Breast epithelium (tissue), 4 donors: Measurements from ENCODE around the gene DDX19B. TPM values are rescaled to one million over a fixed set of nuclear protein-coding genes. Genes with fewer than 3 reads are reported as not detected.
"Not testable (repeated sequence)": the region's sequence is repeated elsewhere in the genome, so short reads cannot be mapped to it uniquely, and the experiment has no call there.

Experiments used
- DNase-seq, 2 donors: peaks; one replicate each; pipeline ENCODE4 v3.0.0-alpha.2; 2019; ENCODE audit warnings: low spot score in 2 of 2
- H3K27ac ChIP-seq, 2 donors: fragments of 200-600 bp; sonication (generic) in 1 of 2; one replicate each; pipeline ENCODE4 v1.5.1; 2016 to 2019; ENCODE audit warnings: mild to moderate bottlenecking in 1 of 2
- H3K27me3 ChIP-seq, 2 donors: fragments of 200-600 bp; sonication (generic) in 1 of 2; one replicate each; pipeline versions ENCODE4 v1.5.1 to v1.6.0; 2017 to 2019; ENCODE audit warnings: control low read depth in 1 of 2, mild to moderate bottlenecking in 1 of 2
- H3K36me3 ChIP-seq: fragments of 200-600 bp; one replicate; pipeline ENCODE4 v1.5.1; 2019
- H3K4me1 ChIP-seq, 2 donors: fragments of 200-600 bp; sonication (generic); one replicate each; pipeline ENCODE4 v1.5.1; 2016 to 2019; ENCODE audit warnings: control low read depth in 1 of 2
- H3K4me3 ChIP-seq, 3 donors: fragments of 200-600 bp; sonication (generic); 1 replicate in 2 of 3; 2 replicates in 1 of 3; pipeline ENCODE4 v1.5.1; 2016 to 2019; ENCODE audit warnings: mild to moderate bottlenecking in 3 of 3, moderate library complexity in 2 of 3
- H3K9me3 ChIP-seq, 2 donors: fragments of 200-600 bp; sonication (generic) in 1 of 2; one replicate each; pipeline ENCODE4 v1.5.1; 2016 to 2019; ENCODE audit warnings: control low read depth in 1 of 2
- POLR2A ChIP-seq: fragments of 450-650 bp; IDR thresholded peaks from one replicate; pipeline ENCODE4 v1.6.1; 2016; ENCODE audit warnings: antibody characterized with exemption, mild to moderate bottlenecking, moderate library complexity
- POLR2AphosphoS5 ChIP-seq, 3 donors: sonication (generic); formaldehyde crosslinking; IDR thresholded peaks; one replicate each; pipeline ENCODE4 v1.6.1; 2017; ENCODE audit warnings: antibody characterized with exemption in 3 of 3
- intact Hi-C: fragments of 100-400 bp; cut with DNase I; formaldehyde crosslinking; loops from one replicate; pipeline ENCODE4 v1.15.1; 2023; ENCODE audit warnings: low total_unique reads
- total RNA-seq, 3 donors: library from RNA; depleted of rRNA; stranded (reverse); fragments of >200 nt; gene quantifications; one replicate each; pipeline ENCODE4 v1.1.0, GENCODE V29; 2016
- TF ChIP-seq, protein P1 (sequence below), 3 donors: fragments of 450-650 bp; IDR thresholded peaks; one replicate each; pipeline ENCODE4 v1.5.1; 2016 to 2017; ENCODE audit warnings: antibody characterized with exemption in 3 of 3, mild to moderate bottlenecking in 3 of 3, moderate library complexity in 3 of 3

DDX19B gene
- total RNA-seq, 3 donors from 2014 or later, result 37.0 to 39.5 (median 39.5) TPM

- Histone ChIP-seq H3K36me3 (no peaks in the 10 kb centered on the region), H3K4me3 (no peak overlapping the region), H3K27ac (no peak overlapping the region), H3K9me3 (no peaks in the 10 kb centered on the region), H3K4me1 (no peaks in the 10 kb centered on the region), H3K27me3 (no peaks in the 10 kb centered on the region)
- DNase-seq, result no peak
- TF ChIP-seq POLR2A (no peak), POLR2AphosphoS5 (IDR thresholded peaks at IDR 0.05) (no peak)
- TF ChIP-seq, protein P1, sequence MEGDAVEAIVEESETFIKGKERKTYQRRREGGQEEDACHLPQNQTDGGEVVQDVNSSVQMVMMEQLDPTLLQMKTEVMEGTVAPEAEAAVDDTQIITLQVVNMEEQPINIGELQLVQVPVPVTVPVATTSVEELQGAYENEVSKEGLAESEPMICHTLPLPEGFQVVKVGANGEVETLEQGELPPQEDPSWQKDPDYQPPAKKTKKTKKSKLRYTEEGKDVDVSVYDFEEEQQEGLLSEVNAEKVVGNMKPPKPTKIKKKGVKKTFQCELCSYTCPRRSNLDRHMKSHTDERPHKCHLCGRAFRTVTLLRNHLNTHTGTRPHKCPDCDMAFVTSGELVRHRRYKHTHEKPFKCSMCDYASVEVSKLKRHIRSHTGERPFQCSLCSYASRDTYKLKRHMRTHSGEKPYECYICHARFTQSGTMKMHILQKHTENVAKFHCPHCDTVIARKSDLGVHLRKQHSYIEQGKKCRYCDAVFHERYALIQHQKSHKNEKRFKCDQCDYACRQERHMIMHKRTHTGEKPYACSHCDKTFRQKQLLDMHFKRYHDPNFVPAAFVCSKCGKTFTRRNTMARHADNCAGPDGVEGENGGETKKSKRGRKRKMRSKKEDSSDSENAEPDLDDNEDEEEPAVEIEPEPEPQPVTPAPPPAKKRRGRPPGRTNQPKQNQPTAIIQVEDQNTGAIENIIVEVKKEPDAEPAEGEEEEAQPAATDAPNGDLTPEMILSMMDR (IDR thresholded peaks at IDR 0.05), result no peak
- intact Hi-C loops, result no loop called here
Measured at GRCh38 chr16:70270176-70270575, 28.8 kb upstream of the DDX19B start.

- Histone ChIP-seq H3K36me3 (no peaks in the 10 kb centered on the region), H3K27ac (no peak overlapping the region), H3K9me3 (no peaks in the 10 kb centered on the region), H3K4me3 (no peak overlapping the region), H3K27me3 (no peaks in the 10 kb centered on the region), H3K4me1 (no peaks in the 10 kb centered on the region)
- no peak for TF ChIP-seq POLR2A
- no peak for TF ChIP-seq POLR2AphosphoS5 (IDR thresholded peaks at IDR 0.05)
- TF ChIP-seq, protein P1 (IDR thresholded peaks at IDR 0.05), result no peak
- no peak for DNase-seq
- intact Hi-C loops, result no loop called here
Measured at GRCh38 chr16:70271696-70272095, 27.3 kb upstream of the DDX19B start.

- H3K27me3 ChIP-seq, result no peaks in the 10 kb centered on the region
- TF ChIP-seq, protein P1 (IDR thresholded peaks at IDR 0.05), result no peak
- TF ChIP-seq POLR2A (no peak), POLR2AphosphoS5 (IDR thresholded peaks at IDR 0.05) (no peak)
- no peaks in the 10 kb centered on the region for H3K4me1 ChIP-seq
- DNase-seq, result no peak
- H3K27ac ChIP-seq, result no peak overlapping the region
- H3K9me3 ChIP-seq, result no peaks in the 10 kb centered on the region
- no peaks in the 10 kb centered on the region for H3K36me3 ChIP-seq
- intact Hi-C loops, result no loop called here
- no peak overlapping the region for H3K4me3 ChIP-seq
Measured at GRCh38 chr16:70276392-70276791, 22.6 kb upstream of the DDX19B start.

- H3K27me3 ChIP-seq, H3K4me1 ChIP-seq, H3K9me3 ChIP-seq, DNase-seq, intact Hi-C loops, H3K36me3 ChIP-seq: not testable (repeated sequence)
- peak overlapping the region in 1 of 2 donors; percentile 38 for H3K27ac ChIP-seq
- peak overlapping the region in 2 of 3 donors; percentile 66 to 90 for H3K4me3 ChIP-seq
Measured at GRCh38 chr16:70287304-70287971, 11.5 kb upstream of the DDX19B start.

- DNase-seq, result peak; percentile 96 to 98
- peak within 1 kb of the TSS; percentile 66 to 90 (median 71) for H3K4me3 ChIP-seq
- TF ChIP-seq POLR2AphosphoS5 (IDR thresholded peaks at IDR 0.05) (peak; percentile 83 to 95 (median 92)), POLR2A (peak; percentile 87)
- TF ChIP-seq, protein P1 (IDR thresholded peaks at IDR 0.05), result peak in 1 of 3 donors; percentile 14
- H3K27ac ChIP-seq, result peak within 1 kb of the TSS; percentile 92 to 96
- H3K36me3 ChIP-seq, result no peaks in the 10 kb centered on the region
- H3K4me1 ChIP-seq, result no peaks in the 10 kb centered on the region
- intact Hi-C loops, result no loop called here
- H3K27me3 ChIP-seq, result no peaks in the 10 kb centered on the region
- no peaks in the 10 kb centered on the region for H3K9me3 ChIP-seq
Measured at GRCh38 chr16:70289229-70290094, 9.5 kb upstream of the DDX19B start, which contains the start of gene AARS1. TSS of gene AARS1 (minus strand) at chr16:70289506. CDS start at chr16:70282763, 6,743 bp downstream.
